Body of pancreas (tissue), 4 donors: Measurements from ENCODE around the gene TSPYL1.

Source experiments
- CTCF ChIP-seq, 7 experiments: fragments of 450-650 bp in 4 of 7; fragments of 200-600 bp in 3 of 7; sonication (generic) in 3 of 7; IDR thresholded peaks; one replicate each; pipeline ENCODE4 v1.5.1; 2016 to 2019; ENCODE audit warnings: antibody characterized with exemption in 7 of 7
- POLR2A ChIP-seq, 3 donors: fragments of 450-650 bp; IDR thresholded peaks; one replicate each; pipeline ENCODE4 v1.6.1; 2016; ENCODE audit warnings: antibody characterized with exemption in 3 of 3, mild to moderate bottlenecking in 2 of 3

- TF ChIP-seq CTCF (IDR thresholded peaks at IDR 0.05) (no peak), POLR2A (IDR thresholded peaks at IDR 0.05) (no peak)
Observed at GRCh38 chr6:116289876-116290275, 10.1 kb upstream of the TSPYL1 start.
